ENCODE data around the gene PAFAH2. TPM values are rescaled to one million over a fixed set of nuclear protein-coding genes. Genes with fewer than 3 reads are reported as not detected.

PAFAH2 gene
- total RNA-seq, 2 donors from 2014 or later: 4.3 to 5.5 TPM

DNA sequence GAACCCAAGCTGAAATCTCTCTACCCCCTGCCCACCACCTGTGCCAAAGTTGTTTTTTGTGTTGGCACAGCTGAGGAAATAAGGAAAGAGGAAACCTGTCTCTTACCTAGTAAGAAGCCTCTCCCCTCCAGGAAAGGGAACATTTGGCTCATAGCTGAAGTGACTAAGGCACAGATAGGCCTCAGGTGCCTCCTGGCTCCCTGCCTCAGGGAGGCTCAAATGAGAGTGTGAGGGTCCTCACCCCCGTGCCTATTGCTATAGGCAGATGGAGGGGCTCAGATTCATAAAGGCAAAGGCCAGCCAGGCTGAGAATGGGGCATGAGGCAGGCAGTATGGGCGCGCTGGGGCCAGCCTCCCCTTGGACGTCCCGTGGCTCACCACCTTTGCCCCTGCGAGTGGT, 40.6 kb upstream of the PAFAH2 start:
- no peak for DNase-seq (ENCODE audit: low spot score)
- no peaks in the 10 kb centered on the region for H3K27me3 ChIP-seq
- peaks cover 0 to 17% of the 10 kb centered on the region in 2 donors for H3K4me1 ChIP-seq
- TF ChIP-seq, protein P1, sequence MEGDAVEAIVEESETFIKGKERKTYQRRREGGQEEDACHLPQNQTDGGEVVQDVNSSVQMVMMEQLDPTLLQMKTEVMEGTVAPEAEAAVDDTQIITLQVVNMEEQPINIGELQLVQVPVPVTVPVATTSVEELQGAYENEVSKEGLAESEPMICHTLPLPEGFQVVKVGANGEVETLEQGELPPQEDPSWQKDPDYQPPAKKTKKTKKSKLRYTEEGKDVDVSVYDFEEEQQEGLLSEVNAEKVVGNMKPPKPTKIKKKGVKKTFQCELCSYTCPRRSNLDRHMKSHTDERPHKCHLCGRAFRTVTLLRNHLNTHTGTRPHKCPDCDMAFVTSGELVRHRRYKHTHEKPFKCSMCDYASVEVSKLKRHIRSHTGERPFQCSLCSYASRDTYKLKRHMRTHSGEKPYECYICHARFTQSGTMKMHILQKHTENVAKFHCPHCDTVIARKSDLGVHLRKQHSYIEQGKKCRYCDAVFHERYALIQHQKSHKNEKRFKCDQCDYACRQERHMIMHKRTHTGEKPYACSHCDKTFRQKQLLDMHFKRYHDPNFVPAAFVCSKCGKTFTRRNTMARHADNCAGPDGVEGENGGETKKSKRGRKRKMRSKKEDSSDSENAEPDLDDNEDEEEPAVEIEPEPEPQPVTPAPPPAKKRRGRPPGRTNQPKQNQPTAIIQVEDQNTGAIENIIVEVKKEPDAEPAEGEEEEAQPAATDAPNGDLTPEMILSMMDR (IDR thresholded peaks at IDR 0.05): no peak
- peak overlapping the region; percentile 96 for H3K27ac ChIP-seq
- no peaks in the 10 kb centered on the region for H3K9me3 ChIP-seq
- H3K4me3 ChIP-seq: no peak overlapping the region
- H3K36me3 ChIP-seq: no peaks in the 10 kb centered on the region

DNA sequence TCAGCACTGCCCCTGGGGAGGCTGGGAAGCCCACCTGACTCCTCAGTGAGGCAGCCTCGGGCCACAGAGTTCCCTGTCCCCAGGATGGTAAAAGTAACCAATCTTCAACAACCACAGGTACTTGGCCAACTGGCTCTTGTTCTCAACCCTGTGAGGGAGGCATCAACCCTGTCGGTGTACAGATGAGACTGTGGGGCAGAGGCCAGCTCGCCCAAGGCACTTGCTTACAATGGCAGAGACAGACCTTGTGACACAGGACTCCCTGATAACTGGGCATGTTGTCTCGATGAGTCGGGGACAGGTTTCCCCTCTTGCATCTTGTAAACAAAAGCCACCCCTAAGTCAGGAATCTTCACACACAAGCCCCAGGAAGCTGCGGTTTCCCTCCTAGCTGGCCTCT, 40.0 kb upstream of the PAFAH2 start:
- Histone ChIP-seq H3K27ac (peak overlapping the region; percentile 96), H3K4me3 (no peak overlapping the region), H3K9me3 (no peaks in the 10 kb centered on the region), H3K4me1 (peaks cover 0 to 17% of the 10 kb centered on the region in 2 donors), H3K27me3 (no peaks in the 10 kb centered on the region), H3K36me3 (no peaks in the 10 kb centered on the region)
- DNase-seq (ENCODE audit: low spot score): no peak
- TF ChIP-seq, protein P1 (IDR thresholded peaks at IDR 0.05): no peak

DNA sequence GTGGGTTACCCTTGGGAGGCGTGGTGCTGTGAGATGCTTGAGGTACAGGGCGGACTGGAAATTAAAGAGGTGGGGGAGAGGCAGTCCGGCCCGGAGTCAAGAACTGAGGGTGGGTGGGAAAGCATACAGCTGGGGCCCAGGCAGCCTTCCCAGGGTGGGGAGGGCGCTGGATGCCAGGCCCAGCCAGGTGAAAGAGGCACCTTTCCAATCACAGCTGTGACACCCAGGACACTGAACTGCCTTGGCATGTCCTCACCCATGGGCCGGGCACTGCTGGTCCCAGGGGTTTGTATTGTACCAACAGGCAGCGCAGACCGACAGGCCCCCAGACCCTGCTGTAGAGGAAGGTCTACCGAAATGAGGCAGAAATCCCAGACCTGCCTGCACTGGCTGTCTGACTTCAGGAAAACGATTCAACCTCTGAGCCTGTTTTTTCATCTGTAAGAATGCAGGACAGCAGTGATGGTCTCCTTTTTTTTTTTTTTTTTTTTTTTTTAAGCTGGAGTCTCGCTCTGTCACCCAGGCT, 39.0 kb upstream of the PAFAH2 start:
- H3K27ac ChIP-seq: peak overlapping the region; percentile 96
- TF ChIP-seq, protein P1 (IDR thresholded peaks at IDR 0.05): no peak
- no peaks in the 10 kb centered on the region for H3K27me3 ChIP-seq
- H3K36me3 ChIP-seq: no peaks in the 10 kb centered on the region
- no peaks in the 10 kb centered on the region for H3K9me3 ChIP-seq
- H3K4me1 ChIP-seq: peaks cover 0 to 17% of the 10 kb centered on the region in 2 donors
- DNase-seq (ENCODE audit: low spot score): no peak
- H3K4me3 ChIP-seq: no peak overlapping the region

DNA sequence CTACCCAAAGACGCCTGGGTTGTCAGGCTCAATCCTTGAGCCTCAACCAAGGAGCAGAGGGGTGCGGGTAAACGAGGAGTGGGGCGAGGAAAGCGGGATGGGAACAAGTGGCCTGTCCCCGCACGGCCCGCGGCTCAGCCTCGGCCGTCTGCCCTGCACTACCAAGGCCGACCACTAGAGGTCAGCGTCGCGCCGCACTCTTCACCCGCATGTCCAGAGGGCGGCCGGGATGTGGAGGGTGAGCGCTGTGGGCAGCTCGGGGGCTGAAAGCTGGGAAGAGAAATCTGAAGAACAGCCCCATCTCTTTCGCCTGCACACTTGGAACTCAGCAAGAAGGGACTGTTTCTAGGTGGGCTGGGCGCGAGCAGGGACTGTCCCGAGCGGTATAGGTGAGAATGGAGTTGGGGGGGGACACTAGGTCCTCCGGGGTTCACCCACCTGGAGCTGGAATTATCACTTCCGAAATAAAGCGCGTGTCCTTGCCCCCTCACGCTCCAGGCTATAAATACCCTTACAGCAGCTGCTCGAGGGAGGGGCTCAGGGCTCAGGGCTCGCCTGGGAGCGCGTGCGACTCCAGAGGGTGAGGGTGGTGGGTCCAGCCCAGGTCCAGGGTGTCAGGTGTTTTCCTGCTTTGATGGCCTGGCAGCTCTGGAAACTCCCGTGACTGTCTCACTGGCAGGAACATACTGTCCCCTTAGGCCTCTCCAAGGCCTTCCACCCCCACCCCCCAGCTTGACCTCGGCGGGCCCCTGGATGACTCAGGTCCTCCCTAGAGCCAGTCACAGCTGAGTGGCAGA, 38.3 kb upstream of the PAFAH2 start:
- Histone ChIP-seq H3K27me3 (no peaks in the 10 kb centered on the region), H3K27ac (peak overlapping the region; percentile 96), H3K4me1 (peaks cover 0 to 17% of the 10 kb centered on the region in 2 donors), H3K9me3 (no peaks in the 10 kb centered on the region), H3K36me3 (no peaks in the 10 kb centered on the region), H3K4me3 (peak overlapping the region; percentile 72 to 85)
- peak; percentile 87 for DNase-seq (ENCODE audit: low spot score)
- TF ChIP-seq, protein P1 (IDR thresholded peaks at IDR 0.05): peak; percentile 100

DNA sequence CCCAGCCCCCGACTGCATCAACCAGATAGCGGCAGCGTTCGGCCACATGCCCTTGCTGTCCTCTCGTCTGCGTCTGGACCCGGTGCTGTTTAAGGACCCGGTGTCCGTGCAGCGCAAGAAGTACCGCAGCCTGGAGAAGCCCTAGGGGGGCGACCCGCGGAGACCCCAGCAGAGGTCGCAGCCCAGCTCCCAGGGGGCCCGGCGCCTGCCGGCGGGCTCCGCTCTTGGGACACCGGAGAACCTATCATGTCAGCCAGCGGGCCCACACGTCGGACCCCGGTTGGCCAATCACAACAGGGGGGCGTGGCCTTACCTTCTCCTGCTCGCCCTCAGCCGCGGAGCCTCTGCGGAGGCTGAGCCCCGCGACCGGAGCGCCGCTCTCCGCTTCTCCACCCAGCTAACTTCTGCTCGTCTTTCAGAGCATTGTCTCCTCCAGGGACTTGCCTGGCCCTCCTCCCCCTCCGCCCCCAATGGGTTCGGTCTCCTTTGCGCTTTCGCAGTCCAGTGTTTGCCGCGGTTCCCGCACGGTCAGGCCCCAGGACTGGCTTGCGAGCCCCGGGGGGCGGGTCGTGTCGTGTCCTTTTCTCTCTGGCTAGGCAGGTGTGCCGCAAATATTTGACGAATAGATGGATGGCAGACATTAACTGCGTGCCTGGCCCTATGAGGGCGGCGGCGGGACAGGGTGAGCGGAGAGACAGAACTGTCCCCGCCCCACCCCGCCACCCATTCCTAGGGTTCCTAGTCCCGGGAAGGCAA, 37.5 kb upstream of the PAFAH2 start:
- Histone ChIP-seq H3K4me3 (peak overlapping the region; percentile 72 to 85), H3K4me1 (peaks cover 0 to 17% of the 10 kb centered on the region in 2 donors), H3K27me3 (no peaks in the 10 kb centered on the region), H3K9me3 (no peaks in the 10 kb centered on the region), H3K36me3 (no peaks in the 10 kb centered on the region), H3K27ac (peak overlapping the region; percentile 96)
- DNase-seq (ENCODE audit: low spot score): peak; percentile 97
- TF ChIP-seq, protein P1 (IDR thresholded peaks at IDR 0.05): no peak
